Spleen (tissue), 11 donors: ENCODE results near the gene H2AZ2. TPM values are rescaled to one million over a fixed set of nuclear protein-coding genes. Genes with fewer than 3 reads are reported as not detected.

ENCODE experiments used
- DNase-seq: peaks from one replicate; pipeline ENCODE4 v3.0.0-alpha.2; 2020
- H3K27ac ChIP-seq, 8 donors: fragments of 200-600 bp; sonication (generic) in 7 of 8; 1 replicate in 4 of 8; 2 replicates in 4 of 8; pipeline versions ENCODE4 v1.5.0 to v1.8.0; 2016 to 2021; ENCODE audit warnings: inconsistent platforms in 4 of 8, mild to moderate bottlenecking in 4 of 8, moderate library complexity in 1 of 8
- H3K27me3 ChIP-seq, 7 donors: fragments of 200-600 bp; sonication (generic) in 6 of 7; replicated peaks in 1 of 7; 1 replicate in 4 of 7; 2 replicates in 3 of 7; pipeline versions ENCODE4 v1.5.0 to v1.8.0; 2016 to 2021; ENCODE audit warnings: inconsistent platforms in 3 of 7, mild to moderate bottlenecking in 1 of 7
- H3K36me3 ChIP-seq, 6 donors: fragments of 200-600 bp; sonication (generic) in 5 of 6; 1 replicate in 4 of 6; 2 replicates in 2 of 6; pipeline versions ENCODE4 v1.5.0 to v1.8.0; 2016 to 2021; ENCODE audit warnings: inconsistent platforms in 2 of 6
- H3K4me1 ChIP-seq, 6 donors: fragments of 200-600 bp; sonication (generic) in 5 of 6; 1 replicate in 3 of 6; 2 replicates in 3 of 6; pipeline versions ENCODE4 v1.5.0 to v1.8.0; 2016 to 2021; ENCODE audit warnings: inconsistent platforms in 3 of 6
- H3K4me3 ChIP-seq, 8 donors: fragments of 200-600 bp; sonication (generic) in 7 of 8; 1 replicate in 4 of 8; 2 replicates in 4 of 8; pipeline versions ENCODE4 v1.5.0 to v1.8.0; 2016 to 2021; ENCODE audit warnings: inconsistent platforms in 4 of 8, mild to moderate bottlenecking in 4 of 8, moderate library complexity in 2 of 8
- H3K9me3 ChIP-seq, 8 donors: fragments of 200-600 bp; sonication (generic) in 7 of 8; 1 replicate in 4 of 8; 2 replicates in 4 of 8; pipeline versions ENCODE4 v1.5.0 to v1.8.0; 2016 to 2021; ENCODE audit warnings: inconsistent platforms in 4 of 8
- POLR2A ChIP-seq, 3 donors: fragments of 450-650 bp; IDR thresholded peaks; one replicate each; pipeline ENCODE4 v1.5.1; 2017; ENCODE audit warnings: antibody characterized with exemption in 3 of 3, mild to moderate bottlenecking in 1 of 3
- POLR2AphosphoS5 ChIP-seq, 3 donors: sonication (generic); formaldehyde crosslinking; IDR thresholded peaks; one replicate each; pipeline ENCODE4 v1.5.1; 2017; ENCODE audit warnings: antibody characterized with exemption in 3 of 3
- WGBS, 5 donors: extraction: QIAGEN DNeasy Blood & Tissue Kit in 3 of 5; methylation state at CpG; one replicate each; pipeline versions ENCODE4 v1.1.5 to v1.1.7; 2013 to 2018; 5-methylcytosine and 5-hydroxymethylcytosine counted together
- intact Hi-C: fragments of 100-400 bp; cut with DNase I; formaldehyde crosslinking; loops from one replicate; pipeline ENCODE4 v1.15.0; 2023; ENCODE audit warnings: low total_unique reads
- polyA plus RNA-seq, 3 donors: library from polyadenylated mRNA; stranded (reverse); fragments of 200-250 nt; gene quantifications; one replicate each; pipeline ENCODE4 v1.2.1, GENCODE V29; 2013
- total RNA-seq, 7 donors: library from RNA; depleted of rRNA in 3 of 7; stranded (reverse); fragments of >200 nt in 3 of 7; fragmentation: NEBNext Ultra II Directional in 4 of 7; extraction: Animal tissue kit (Norgen Biotek cat#: 25700) in 4 of 7; gene quantifications; one replicate each; pipeline versions ENCODE4 v1.1.0 to v1.2.1, GENCODE V29; 2016 to 2021
- TF ChIP-seq, protein P1 (sequence below), 11 experiments: fragments of 200-600 bp in 7 of 11; fragments of 450-650 bp in 4 of 11; sonication (generic) in 4 of 11; IDR thresholded peaks in 8 of 11; conservative IDR thresholded peaks in 3 of 11; 1 replicate in 7 of 11; 2 replicates in 4 of 11; pipeline versions ENCODE4 v1.4.0 to v1.8.0; 2016 to 2021; ENCODE audit warnings: antibody characterized with exemption in 11 of 11, inconsistent platforms in 4 of 11, mild to moderate bottlenecking in 1 of 11
- donor health status: healthy with polysubstance abuse.
- donor health status: DM: no; HTN: no; CAD: no; lungs with moderate emphysema.
- donor health status: DM: no; HTN: no; CAD: no.
- donor health status: Bipolar disorder and iron deficiency.
- donor health status: healthy.
- donor health status: DM: no; HTN: no; CAD: no.
- donor health status: DM: yes; HTN: yes; CAD: no.

Gene H2AZ2
- total and polyA plus RNA-seq, 10 donors, result 74.7 to 147 (median 113) TPM

DNA sequence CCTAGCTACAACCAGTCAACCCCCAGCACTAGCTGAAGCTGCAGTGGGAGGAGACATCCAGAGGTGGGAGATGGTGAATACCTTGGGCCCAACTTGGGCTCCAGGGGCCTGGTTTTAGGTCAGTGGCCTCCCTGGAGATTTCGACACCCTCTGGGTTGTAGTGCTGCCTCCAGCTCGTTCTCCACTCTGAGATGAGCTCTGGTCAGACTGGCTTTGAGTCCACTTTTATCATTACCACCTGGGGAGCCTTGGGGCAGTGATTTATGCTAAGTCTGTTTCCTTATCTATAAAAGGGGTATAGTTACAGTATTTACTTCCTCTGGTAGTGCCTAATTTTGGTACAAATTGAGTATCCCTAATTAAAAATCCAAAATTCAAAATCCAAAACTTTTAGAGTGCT lies 28.6 kb downstream of the H2AZ2 start:
- Histone ChIP-seq H3K4me3 (no peak overlapping the region), H3K4me1 (no peaks in the 10 kb centered on the region), H3K36me3 (no peaks in the 10 kb centered on the region), H3K9me3 (no peaks in the 10 kb centered on the region), H3K27ac (no peak overlapping the region), H3K27me3 (no peaks in the 10 kb centered on the region)
- 75 to 88% (median 80%) methylated on average over 2 of the region's 2 CpGs for WGBS, 5 donors
- no peak for DNase-seq
- TF ChIP-seq POLR2A (IDR thresholded peaks at IDR 0.05) (no peak), POLR2AphosphoS5 (IDR thresholded peaks at IDR 0.05) (no peak)
- TF ChIP-seq, protein P1, sequence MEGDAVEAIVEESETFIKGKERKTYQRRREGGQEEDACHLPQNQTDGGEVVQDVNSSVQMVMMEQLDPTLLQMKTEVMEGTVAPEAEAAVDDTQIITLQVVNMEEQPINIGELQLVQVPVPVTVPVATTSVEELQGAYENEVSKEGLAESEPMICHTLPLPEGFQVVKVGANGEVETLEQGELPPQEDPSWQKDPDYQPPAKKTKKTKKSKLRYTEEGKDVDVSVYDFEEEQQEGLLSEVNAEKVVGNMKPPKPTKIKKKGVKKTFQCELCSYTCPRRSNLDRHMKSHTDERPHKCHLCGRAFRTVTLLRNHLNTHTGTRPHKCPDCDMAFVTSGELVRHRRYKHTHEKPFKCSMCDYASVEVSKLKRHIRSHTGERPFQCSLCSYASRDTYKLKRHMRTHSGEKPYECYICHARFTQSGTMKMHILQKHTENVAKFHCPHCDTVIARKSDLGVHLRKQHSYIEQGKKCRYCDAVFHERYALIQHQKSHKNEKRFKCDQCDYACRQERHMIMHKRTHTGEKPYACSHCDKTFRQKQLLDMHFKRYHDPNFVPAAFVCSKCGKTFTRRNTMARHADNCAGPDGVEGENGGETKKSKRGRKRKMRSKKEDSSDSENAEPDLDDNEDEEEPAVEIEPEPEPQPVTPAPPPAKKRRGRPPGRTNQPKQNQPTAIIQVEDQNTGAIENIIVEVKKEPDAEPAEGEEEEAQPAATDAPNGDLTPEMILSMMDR (IDR thresholded peaks at IDR 0.05 in 8 of 11, conservative IDR thresholded peaks at IDR 0.05 in 3 of 11), result no peak
- intact Hi-C loops, result no loop called here

DNA sequence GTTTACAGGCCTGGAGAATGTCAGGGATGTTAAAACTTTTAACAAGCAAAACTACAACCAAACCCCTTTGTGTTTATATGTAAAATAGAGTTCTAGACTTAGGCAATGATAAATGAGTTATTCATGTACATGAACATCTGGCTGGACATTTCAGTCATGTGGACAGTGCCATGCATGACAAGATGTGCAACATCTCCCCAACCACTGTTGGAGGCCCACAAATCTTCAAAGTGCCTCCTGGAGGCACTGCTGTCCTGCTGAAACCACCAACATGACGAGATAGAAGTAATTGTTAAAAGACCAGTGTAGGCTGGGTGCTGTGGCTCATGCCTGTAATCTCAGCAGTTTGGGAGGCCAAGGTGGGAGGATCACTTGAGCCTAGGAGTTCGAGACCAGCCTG lies 33.0 kb downstream of the H2AZ2 start:
- H3K27ac ChIP-seq, result no peak overlapping the region
- no peaks in the 10 kb centered on the region for H3K4me1 ChIP-seq
- H3K36me3 ChIP-seq, result no peaks in the 10 kb centered on the region
- intact Hi-C loops, result no loop called here
- no peak overlapping the region for H3K4me3 ChIP-seq
- DNase-seq, result no peak
- H3K9me3 ChIP-seq, result no peaks in the 10 kb centered on the region
- no peak for TF ChIP-seq POLR2AphosphoS5 (IDR thresholded peaks at IDR 0.05)
- TF ChIP-seq, protein P1 (IDR thresholded peaks at IDR 0.05 in 8 of 11, conservative IDR thresholded peaks at IDR 0.05 in 3 of 11), result no peak
- no peak for TF ChIP-seq POLR2A (IDR thresholded peaks at IDR 0.05)
- WGBS, 5 donors, result 80 to 97% (median 88%) methylated on average over 2 of the region's 2 CpGs
- H3K27me3 ChIP-seq, result no peaks in the 10 kb centered on the region

DNA sequence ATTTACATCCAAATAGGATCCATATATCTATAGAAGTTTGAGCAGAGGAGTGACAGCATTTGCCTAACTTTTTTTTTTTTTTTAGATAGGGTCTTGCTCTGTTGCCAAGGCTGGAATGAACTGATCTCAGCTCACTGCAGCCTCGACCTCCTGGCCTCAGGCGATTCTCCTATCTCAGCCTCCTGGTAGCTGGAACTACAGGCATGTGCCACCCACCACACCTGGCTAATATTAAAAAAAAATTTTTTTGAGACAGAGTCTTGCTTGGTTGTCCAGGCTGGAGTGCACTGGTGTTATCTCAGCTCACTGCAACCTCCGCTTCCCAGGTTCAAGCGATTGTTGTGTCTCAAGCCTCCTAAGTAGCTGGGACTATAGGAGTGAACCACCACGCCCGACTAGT lies 36.3 kb downstream of the H2AZ2 start:
- WGBS, 5 donors, result 95 to 99% (median 96%) methylated on average over 6 of the region's 6 CpGs
- DNase-seq, result no peak
- no peaks in the 10 kb centered on the region for H3K4me1 ChIP-seq
- intact Hi-C loops, result no loop called here
- H3K9me3 ChIP-seq, result no peaks in the 10 kb centered on the region
- no peak overlapping the region for H3K4me3 ChIP-seq
- H3K36me3 ChIP-seq, result no peaks in the 10 kb centered on the region
- no peak for TF ChIP-seq POLR2AphosphoS5 (IDR thresholded peaks at IDR 0.05)
- no peak for TF ChIP-seq POLR2A (IDR thresholded peaks at IDR 0.05)
- TF ChIP-seq, protein P1 (IDR thresholded peaks at IDR 0.05 in 8 of 11, conservative IDR thresholded peaks at IDR 0.05 in 3 of 11), result no peak
- no peak overlapping the region for H3K27ac ChIP-seq
- no peaks in the 10 kb centered on the region for H3K27me3 ChIP-seq

DNA sequence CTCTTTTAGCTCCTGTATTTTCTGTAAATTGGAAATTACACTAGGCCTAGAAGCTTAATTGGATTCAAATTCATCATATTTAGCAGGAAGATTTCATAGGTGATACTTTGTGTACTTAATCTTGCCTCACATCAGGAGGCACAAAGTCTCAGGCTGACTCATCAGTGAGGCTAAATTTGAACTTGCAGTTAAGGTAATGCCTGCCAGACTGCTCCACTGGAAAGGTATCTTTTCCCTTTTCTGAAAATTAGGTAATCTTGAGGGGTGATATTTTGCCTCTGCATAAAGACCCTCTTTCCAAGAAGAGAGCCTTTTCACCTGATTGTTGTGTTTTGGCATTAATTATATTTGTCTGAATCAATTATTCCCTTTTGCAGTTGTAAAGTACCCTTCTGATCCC lies 36.8 kb downstream of the H2AZ2 start:
- no peaks in the 10 kb centered on the region for H3K36me3 ChIP-seq
- H3K27me3 ChIP-seq, result no peaks in the 10 kb centered on the region
- TF ChIP-seq POLR2A (IDR thresholded peaks at IDR 0.05) (no peak), POLR2AphosphoS5 (IDR thresholded peaks at IDR 0.05) (no peak)
- TF ChIP-seq, protein P1 (IDR thresholded peaks at IDR 0.05 in 8 of 11, conservative IDR thresholded peaks at IDR 0.05 in 3 of 11), result no peak
- no peak overlapping the region for H3K27ac ChIP-seq
- H3K4me3 ChIP-seq, result no peak overlapping the region
- intact Hi-C loops, result no loop called here
- DNase-seq, result no peak
- H3K9me3 ChIP-seq, result no peaks in the 10 kb centered on the region
- no peaks in the 10 kb centered on the region for H3K4me1 ChIP-seq
